AG04450 (cell line): ENCODE data around the gene CRHBP. TPM values are rescaled to one million over a fixed set of nuclear protein-coding genes. Genes with fewer than 3 reads are reported as not detected.
A peak's percentile ranks its signal among the peaks of the same experiment; 100 is the strongest.
"Not testable (repeated sequence)": the region's sequence is repeated elsewhere in the genome, so short reads cannot be mapped to it uniquely, and the experiment has no call there.

Source experiments
- CTCF ChIA-PET: fragments of 300-600, 350-600 bp; formaldehyde crosslinking; extraction: SDS; loops from one replicate; lab custom pipeline; 2022; ENCODE audit warnings: antibody characterized with exemption, inconsistent platforms; lab: Charles Lee
- POLR2A ChIA-PET: fragments of 350-600 bp; formaldehyde crosslinking; extraction: SDS; loops from one replicate; lab custom pipeline; 2021; ENCODE audit warnings: antibody characterized with exemption, inconsistent platforms; lab: Yijun Ruan, JAX
- DNase-seq: peaks from one replicate; pipeline ENCODE4 v3.0.0-alpha.2; 2011; ENCODE audit warnings: low read depth, low spot score
- H3K27ac ChIP-seq: one replicate; pipeline ENCODE4 v1.5.1; 2012; ENCODE audit warnings: low read depth, low read length, control low read depth
- H3K27me3 ChIP-seq: one replicate; pipeline ENCODE4 v1.6.0; 2012; ENCODE audit warnings: low read length; ENCODE audit not compliant: control insufficient read depth, insufficient read depth
- H3K4me3 ChIP-seq: 2 replicates; pipeline ENCODE4 v1.5.1; 2011; ENCODE audit warnings: mild to moderate bottlenecking, low read depth, low read length, control low read depth
- H3K9me3 ChIP-seq: 2 replicates; pipeline ENCODE4 v1.5.1; 2012; ENCODE audit warnings: low read length; ENCODE audit not compliant: control insufficient read depth, insufficient read depth
- CTCF ChIP-seq: IDR thresholded peaks from 2 replicates; pipeline ENCODE4 v1.5.1; 2011; ENCODE audit warnings: low read depth, low read length, control low read depth, inconsistent platforms
- polyA minus RNA-seq: library from RNA; depleted of rRNA, polyadenylated mRNA; stranded (reverse); fragments of >200 nt; gene quantifications from 2 replicates; pipeline ENCODE4 v1.2.3, GENCODE V29; 2011; rRNA and poly(A)+ RNA removed
- polyA plus RNA-seq: library from polyadenylated mRNA; depleted of rRNA; stranded (reverse); fragments of >200 nt; gene quantifications from 2 replicates; pipeline ENCODE4 v1.2.3, GENCODE V29; 2011; rRNA removed

Gene CRHBP
- polyA plus RNA-seq (0.33 and 0.61 TPM in 2 replicates), polyA minus RNA-seq (not detected in 2 replicates)

- DNase-seq, result no peak
- POLR2A ChIA-PET, result no interaction called here
- no peak for TF ChIP-seq CTCF
- H3K27me3 ChIP-seq, result peaks cover 40% of the 10 kb centered on the region
- no peak within 1 kb of the TSS for H3K27ac ChIP-seq
- H3K4me3 ChIP-seq, result peak within 1 kb of the TSS; percentile 37
- CTCF ChIA-PET, result no interaction called here
- H3K9me3 ChIP-seq, result peaks cover 3% of the 10 kb centered on the region; the same call in 1 of the 2 replicates
Observed at GRCh38 chr5:76952795-76953536, at the start of gene CRHBP. Gene CRHBP, plus strand, starts transcription at chr5:76953045. Its CDS starts 90 bp downstream, at chr5:76953135.

- DNase-seq, result no peak
- ChIA-PET CTCF (no interaction called here), POLR2A (no interaction called here)
- Histone ChIP-seq H3K27ac (no peak overlapping the region), H3K9me3 (no peaks in the 10 kb centered on the region), H3K27me3 (no peaks in the 10 kb centered on the region), H3K4me3 (no peak overlapping the region)
- no peak for TF ChIP-seq CTCF
Observed at GRCh38 chr5:76908166-76908565, 44.7 kb upstream of the CRHBP start.

GRCh38 chr5:76910344-76910933 lies 42.4 kb upstream of the CRHBP start:
- DNase-seq, H3K9me3 ChIP-seq, H3K4me3 ChIP-seq, POLR2A ChIA-PET, CTCF ChIA-PET, H3K27ac ChIP-seq, H3K27me3 ChIP-seq: not testable (repeated sequence)

GRCh38 chr5:76914671-76915070 lies 38.2 kb upstream of the CRHBP start:
- H3K4me3 ChIP-seq, CTCF ChIA-PET, DNase-seq, H3K9me3 ChIP-seq, POLR2A ChIA-PET, H3K27me3 ChIP-seq, H3K27ac ChIP-seq: not testable (repeated sequence)

- no peak for TF ChIP-seq CTCF
- DNase-seq, result no peak
- CTCF ChIA-PET, result no interaction called here
- peaks cover 7% of the 10 kb centered on the region for H3K27me3 ChIP-seq
- no peaks in the 10 kb centered on the region for H3K9me3 ChIP-seq
- POLR2A ChIA-PET, result interaction anchor here (0.6 kb wide), 1 partner anchor 275 kb away, joined by 5 read pairs; no protein-coding TSS in a partner anchor
- H3K4me3 ChIP-seq, result no peak overlapping the region
- no peak overlapping the region for H3K27ac ChIP-seq
Observed at GRCh38 chr5:76918539-76918938, 34.3 kb upstream of the CRHBP start.

- ChIA-PET CTCF (no interaction called here), POLR2A (no interaction called here)
- peaks cover 14% of the 10 kb centered on the region for H3K27me3 ChIP-seq
- DNase-seq, result no peak
- TF ChIP-seq CTCF, result no peak
- H3K9me3 ChIP-seq, result no peaks in the 10 kb centered on the region
- no peak overlapping the region for H3K4me3 ChIP-seq
- H3K27ac ChIP-seq, result no peak overlapping the region
Observed at GRCh38 chr5:76920491-76920890, 32.4 kb upstream of the CRHBP start.
